Transverse colon (tissue), 4 donors: ENCODE measurements around the gene RMDN2.

ENCODE experiments used
- POLR2AphosphoS5 ChIP-seq, 3 donors: sonication (generic); formaldehyde crosslinking; IDR thresholded peaks; one replicate each; pipeline ENCODE4 v1.6.1; 2016; ENCODE audit warnings: antibody characterized with exemption in 3 of 3
- TF ChIP-seq, protein P1 (sequence below), 5 experiments: fragments of 200-600 bp in 3 of 5; fragments of 450-650 bp in 2 of 5; sonication (generic) in 3 of 5; IDR thresholded peaks; 1 replicate in 2 of 5; 2 replicates in 3 of 5; pipeline ENCODE4 v1.5.1; 2016 to 2017; ENCODE audit warnings: antibody characterized with exemption in 5 of 5, inconsistent platforms in 3 of 5, mild to moderate bottlenecking in 2 of 5, moderate library complexity in 1 of 5

DNA sequence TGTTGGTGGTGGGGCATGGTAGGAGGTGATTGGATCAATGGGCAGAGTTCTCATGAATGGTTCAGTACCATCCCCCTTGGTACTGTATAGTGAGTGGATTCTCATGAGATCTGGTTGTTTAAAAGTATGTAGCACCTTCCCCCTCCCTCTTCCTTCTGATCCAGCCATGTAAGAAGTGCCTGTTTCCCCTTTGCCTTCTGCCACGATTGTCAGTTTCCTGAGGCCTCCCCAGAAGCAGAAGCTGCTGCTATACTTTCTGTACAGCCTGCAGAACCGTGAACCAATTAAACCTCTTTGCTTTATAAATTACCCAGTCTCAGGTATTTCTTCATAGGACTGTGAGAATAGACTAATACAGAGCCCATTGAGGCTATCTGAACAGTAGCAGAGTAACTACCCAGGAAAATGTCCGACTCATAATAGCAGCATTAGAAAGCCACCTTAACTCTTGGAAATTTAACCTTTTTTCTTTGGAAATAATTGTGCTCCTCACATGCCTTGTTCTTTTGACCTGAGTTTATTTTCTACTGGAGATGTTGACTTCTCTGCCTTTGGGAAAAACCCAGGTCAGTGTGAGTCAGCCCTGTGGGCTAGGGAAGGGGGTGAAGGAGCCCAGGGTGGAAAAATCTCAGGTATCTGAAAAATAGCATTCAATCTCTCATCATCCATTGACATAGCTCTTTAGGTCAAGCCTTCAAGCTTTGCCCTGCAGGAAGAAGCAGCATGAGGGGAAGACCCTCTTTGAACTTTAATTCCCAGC lies 132.7 kb downstream of the RMDN2 start:
- TF ChIP-seq, protein P1, sequence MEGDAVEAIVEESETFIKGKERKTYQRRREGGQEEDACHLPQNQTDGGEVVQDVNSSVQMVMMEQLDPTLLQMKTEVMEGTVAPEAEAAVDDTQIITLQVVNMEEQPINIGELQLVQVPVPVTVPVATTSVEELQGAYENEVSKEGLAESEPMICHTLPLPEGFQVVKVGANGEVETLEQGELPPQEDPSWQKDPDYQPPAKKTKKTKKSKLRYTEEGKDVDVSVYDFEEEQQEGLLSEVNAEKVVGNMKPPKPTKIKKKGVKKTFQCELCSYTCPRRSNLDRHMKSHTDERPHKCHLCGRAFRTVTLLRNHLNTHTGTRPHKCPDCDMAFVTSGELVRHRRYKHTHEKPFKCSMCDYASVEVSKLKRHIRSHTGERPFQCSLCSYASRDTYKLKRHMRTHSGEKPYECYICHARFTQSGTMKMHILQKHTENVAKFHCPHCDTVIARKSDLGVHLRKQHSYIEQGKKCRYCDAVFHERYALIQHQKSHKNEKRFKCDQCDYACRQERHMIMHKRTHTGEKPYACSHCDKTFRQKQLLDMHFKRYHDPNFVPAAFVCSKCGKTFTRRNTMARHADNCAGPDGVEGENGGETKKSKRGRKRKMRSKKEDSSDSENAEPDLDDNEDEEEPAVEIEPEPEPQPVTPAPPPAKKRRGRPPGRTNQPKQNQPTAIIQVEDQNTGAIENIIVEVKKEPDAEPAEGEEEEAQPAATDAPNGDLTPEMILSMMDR (IDR thresholded peaks at IDR 0.05), result no peak
- TF ChIP-seq POLR2AphosphoS5 (IDR thresholded peaks at IDR 0.05), result no peak
